HG03460 (cell line): ENCODE results near the gene UBL7.

Experiments
- ATAC-seq: cut with Tn5 transposase; IDR thresholded peaks from one replicate; pipeline ENCODE4 v1.9.1; 2021; ENCODE audit not compliant: unreplicated experiment

UBL7 gene

DNA sequence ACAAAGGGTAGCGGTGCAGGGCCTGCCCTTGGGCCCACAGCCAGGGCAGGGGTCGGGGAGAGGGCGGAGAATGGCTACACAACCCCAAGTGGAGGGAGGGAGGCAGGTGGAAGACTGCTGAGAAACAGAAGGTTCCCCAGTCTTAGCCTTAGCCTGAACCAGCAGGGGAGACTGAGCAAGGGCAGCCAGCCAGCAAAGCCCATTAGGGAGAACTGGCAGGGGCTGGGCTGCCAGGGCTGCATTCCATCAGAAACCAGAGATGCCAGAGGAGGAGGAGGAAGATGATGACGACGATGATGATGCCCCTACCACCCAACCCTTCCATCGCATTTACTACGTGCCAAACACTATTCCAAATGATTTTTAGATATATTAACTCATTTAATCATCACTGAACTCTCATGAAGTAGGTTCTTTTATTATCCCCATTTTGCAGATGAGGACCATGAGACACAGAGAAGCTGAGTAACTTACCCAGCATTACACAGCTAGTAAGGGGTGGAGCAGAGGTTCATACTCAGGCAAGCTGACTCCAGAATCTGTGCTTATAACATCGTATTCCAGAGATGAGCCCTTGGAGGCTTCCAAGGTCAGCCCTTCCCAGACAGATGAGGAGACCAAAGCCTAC lies 35.9 kb downstream of the UBL7 start:
- ATAC-seq, result no peak

GRCh38 chr15:74423431-74424257 lies 37.3 kb downstream of the UBL7 start:
- ATAC-seq, result no peak

- ATAC-seq, result no peak
These were observed 38.1 kb downstream of the UBL7 start for GRCh38 chr15:74422652-74423430.

DNA sequence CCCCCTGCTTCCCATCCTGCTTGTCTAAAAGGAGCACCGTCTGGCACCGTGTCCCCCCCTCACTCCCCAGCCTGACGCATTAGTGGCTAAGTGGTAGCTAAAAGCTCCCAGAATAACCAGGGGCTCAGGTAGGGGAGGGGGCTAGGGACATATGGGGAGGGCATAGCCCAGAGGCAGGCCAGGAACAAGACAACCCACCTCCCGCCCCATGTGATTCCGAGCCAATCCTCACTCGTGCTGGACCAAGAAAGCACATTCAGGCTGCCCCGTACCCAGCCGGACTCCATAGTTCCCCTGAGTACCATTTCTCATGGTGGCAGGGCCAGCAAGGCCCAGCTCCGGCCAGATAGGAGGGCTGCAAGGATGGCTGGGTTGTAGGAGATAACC lies 38.7 kb downstream of the UBL7 start:
- ATAC-seq, result no peak

DNA sequence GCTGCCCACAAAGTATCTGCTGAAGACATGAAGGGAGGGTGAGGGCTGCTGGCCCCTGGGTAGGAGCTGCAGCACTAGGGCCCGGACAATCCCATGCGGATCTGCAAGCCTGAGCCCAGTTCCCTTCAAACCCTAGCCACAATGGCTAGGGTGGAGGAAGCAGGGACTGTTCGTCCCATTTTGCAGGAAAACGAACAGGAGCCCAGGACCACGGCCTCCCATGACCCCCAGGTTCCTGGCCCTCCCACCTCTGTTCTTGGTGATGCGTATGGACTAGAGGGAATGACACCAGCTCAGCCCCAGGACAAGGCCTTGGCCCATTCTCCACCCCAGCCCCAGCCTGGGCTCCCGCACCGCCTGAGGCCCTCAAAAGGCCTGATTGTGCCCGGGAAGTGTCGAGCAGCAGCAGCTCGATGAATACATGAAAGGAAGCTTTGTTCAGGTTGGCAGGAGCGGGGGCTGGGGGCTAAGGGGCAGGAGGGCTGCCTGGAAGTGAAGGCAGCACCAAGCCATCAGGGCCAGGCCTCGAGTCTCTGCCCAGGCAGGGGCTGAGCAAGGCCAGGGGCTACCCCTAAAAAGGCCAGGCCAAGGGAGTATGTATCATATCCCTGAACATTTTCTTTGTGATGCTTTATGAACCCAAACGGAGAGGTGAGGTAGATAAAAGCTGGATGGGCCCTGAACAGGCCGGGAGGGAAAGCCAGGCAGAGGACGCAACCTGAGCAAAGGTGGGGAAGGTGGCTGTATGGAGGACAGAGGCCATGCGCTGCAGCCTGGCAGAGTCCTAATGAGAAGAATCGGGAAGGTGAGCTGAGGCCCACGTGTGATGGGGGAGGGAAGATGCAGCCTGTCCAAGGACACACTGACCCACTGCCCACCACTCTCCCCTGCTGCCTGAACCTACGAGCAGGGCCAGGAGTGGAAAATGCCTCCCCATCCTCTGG lies 39.4 kb downstream of the UBL7 start:
- ATAC-seq, result no peak

DNA sequence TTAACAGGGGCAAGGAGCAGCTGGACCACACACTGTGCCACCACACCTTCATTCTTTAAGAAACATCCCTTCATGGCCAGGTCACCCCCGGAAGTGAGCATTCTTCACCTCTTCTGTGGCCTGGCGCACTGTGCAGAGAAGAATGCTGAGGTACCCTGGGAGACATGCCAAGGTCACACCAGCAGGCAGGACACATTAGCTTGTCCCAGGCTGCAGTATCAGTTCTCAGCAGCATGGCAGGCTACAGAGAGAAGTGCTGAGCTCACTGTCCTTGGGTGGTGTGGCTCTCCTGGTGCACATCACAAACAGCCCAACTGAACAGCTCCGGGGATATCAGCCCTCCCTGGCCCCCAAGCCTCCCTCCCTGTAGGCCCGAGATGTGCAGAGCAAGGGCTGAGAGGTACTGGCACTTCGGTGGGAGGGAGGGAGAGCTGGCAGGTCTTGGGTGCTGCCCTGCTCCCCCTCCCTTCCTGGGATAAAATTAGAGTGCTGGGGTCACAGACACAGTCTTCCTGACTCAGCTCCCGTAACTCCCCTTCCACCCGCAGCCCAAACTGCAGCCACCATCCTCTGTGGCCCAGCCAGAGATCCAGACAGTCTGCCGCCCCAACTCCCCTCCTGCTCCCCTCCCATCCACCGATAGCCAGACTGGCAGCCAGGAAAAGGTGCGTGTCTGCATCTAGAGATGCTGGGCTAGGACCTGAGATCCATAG lies 40.6 kb downstream of the UBL7 start:
- ATAC-seq, result no peak

- ATAC-seq, result no peak
These were observed 41.5 kb downstream of the UBL7 start for GRCh38 chr15:74419432-74419831.

- ATAC-seq, result no peak
These were observed 42.2 kb downstream of the UBL7 start for GRCh38 chr15:74418575-74419338.

DNA sequence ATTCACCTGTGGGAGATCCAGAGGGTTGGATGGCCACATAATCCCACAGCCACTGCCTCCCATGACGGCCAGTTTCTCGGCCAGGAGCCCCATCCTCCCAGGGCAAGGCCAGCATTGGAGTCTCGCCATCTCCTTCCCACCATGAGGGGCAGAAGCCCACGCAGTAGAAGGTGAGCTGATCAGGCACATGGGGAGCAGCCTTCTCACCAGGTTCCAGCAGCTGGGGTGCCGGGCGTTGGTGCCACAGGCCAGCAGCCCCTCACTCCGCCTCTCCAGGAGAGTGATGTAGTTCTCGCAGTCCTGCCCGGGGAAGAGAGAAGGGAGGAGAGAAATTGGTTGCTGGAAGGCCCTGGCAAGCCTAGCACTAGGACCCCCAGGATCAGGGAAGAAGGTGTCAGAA lies 43.3 kb downstream of the UBL7 start:
- no peak for ATAC-seq

DNA sequence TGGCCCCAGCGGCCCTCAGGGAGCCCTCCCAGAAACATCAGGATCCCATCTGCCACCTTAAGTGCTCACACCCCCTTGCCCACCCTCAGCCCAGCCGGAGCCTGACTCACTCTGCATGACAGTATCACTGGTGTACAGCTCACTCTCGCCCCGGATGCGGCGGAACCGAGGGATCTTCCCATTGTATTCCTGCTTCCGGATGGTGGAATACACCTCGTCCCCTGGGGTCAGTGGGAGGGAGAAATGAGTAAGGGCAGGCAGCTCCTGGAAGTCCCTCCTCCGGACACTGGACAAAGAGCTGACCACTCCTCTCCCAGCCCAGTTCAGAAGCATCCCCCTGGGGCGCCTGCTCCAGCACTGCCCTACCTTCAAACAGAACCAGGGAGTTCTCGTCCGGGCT lies 43.7 kb downstream of the UBL7 start:
- no peak for ATAC-seq

DNA sequence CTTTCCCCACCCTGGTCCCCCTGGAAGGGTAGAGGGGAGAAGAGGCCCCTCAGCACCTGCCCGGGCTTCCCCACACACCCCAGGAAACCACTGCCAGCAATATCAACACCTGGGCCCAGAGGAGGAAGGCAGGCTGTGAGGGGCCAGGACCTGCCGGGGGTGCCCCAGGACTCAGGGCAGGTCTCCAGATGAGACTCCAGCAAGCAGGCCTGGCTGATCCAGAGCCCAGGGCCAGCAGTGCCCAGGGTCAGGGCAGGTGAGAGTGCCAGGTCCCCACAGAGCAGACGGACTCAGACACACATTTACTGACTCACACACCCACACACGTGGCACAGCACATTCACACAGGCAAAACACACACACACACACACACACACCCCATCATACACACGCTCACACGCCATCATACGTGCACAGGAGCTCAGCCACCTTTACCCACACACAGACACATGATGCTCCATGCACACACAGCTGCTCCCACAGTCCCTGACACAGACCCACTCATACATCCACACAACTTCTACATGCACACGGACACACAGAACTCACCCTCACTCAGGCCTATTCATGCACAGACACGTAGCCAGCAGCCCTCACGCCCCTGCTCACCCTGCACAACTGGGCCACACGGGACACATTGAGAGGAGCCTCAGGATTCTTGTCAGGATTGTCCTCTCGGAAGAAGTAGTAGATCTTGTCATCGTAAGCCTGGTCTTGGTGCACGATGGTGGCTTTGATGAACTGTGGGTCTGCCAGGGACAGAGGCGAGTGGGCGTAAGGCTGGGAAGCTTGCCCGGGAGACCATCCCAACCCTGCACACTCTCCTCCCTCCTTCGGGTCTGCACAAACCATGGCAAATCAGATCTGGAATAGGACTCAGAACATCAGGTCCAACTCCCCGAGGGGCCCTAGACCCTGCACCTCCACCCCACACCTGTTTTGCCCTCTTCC lies 44.7 kb downstream of the UBL7 start:
- ATAC-seq, result no peak

DNA sequence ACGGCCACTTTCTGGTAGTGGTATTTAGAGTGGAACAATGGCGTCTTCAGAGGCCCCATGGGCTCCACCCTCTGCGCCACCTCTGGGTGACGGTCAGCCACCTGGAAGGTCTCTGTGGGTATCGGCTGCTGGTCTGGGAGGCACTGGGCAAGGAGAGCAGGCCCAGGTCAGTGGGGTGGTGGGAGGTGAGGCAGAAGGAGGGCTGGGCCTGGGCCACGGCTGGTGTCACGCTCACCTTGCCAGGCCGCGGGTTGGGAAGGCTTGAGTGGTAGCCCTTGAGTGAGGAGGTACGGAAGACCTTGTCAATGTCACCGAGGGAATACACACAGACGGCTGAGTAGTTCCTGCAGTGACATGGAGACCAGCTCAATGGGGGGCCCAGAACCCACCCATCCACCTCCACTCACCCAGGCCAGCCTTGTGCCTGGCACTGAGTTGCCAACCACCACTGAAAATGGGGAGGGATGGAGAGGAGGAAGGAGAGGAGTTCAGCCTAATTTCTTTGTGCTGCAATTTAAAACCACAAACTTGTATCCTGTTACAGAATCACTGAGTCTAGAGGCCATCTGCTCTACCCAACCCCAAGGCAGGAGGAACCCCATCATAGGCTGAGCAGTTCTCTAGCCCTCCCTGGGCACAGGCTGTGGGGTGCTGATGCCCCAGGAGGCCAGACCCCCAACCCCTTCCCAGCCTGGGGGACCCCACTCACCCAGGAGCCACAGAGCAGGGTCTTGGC lies 46.2 kb downstream of the UBL7 start:
- ATAC-seq, result no peak

DNA sequence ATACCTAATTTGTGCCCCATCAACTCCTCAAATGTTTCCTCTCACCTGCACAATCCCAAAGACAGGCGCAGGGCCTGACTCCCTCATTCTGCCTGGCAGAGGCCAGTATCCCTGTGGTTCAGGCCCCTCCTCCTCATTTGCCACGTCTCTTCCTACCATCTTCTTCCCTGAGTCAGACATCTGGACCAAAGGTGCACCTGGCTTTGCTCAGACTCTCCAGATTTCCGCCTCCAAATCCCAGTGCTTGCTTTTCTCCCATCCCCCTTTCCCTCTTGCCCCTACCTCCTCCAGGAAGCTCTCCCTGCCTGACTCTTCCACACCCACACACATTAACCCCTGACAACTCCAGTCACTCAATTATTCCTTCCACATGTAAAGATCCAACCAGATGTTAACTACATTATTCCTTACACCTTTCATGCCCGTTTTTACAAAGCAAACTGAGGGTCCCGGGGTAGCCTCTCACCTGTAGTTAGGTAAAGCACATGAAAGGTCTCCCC lies 46.8 kb downstream of the UBL7 start:
- no peak for ATAC-seq

DNA sequence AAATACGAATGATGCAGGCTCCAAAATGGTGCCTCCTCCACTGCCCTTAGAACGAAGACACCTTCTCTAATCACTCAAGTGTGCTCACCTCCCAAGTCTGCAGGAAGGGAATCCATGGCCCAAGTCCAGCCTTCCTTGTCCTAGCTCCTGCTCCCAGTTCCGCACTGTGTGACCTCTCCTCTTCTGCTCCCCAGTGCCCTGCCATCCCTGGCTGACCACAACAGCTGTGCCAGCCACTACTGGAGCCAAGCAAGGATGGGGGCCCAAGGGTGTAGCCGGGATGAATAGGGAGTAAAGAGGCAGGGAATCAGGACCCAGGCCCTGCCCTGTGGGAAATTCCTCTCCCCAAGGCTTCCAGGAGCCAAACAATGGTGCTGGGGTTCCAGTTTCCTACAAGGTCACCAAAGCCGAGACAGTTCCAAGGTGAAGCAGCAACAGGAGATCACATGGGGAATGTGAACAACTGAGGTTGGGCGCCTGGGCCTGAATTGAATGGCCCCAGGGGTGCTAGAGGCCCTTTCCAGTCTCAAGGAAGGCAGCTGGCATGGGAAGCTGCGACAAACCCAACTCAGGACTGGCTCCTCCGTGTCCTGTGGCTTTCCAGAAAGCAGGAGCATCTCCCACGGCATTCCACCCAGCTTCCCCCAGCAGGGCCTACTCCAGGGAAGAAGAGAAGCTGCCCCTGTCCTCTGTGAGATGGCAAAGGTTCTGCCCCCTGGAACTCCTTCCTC lies 47.4 kb downstream of the UBL7 start:
- ATAC-seq, result no peak

GRCh38 chr15:74412159-74412558 lies 48.8 kb downstream of the UBL7 start:
- no peak for ATAC-seq

- no peak for ATAC-seq
These were observed 49.3 kb downstream of the UBL7 start for GRCh38 chr15:74411686-74412085.

DNA sequence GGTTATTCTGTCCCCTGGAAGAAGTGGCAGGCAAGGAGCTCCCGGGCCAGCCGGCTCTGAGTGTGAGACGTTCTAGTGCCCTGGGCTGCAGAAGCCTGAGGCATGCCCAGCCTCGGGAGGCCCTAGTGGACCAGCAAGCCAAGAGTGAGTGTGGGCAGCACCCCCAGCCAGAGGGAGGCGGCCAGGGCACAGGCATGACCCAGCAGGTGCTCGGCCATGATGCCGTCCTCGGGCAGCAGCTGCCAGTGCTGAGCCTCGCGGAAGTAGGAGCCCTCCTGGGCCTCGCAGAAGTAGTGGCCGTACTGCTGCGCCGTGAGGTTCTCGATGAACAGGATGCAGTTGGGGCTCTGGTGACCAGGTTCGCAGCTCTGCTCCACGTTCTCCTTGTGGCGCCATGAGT lies 50.5 kb downstream of the UBL7 start:
- no peak for ATAC-seq
